HG03159 (cell line): Measurements from ENCODE around the gene KRTAP1-4.
"Not testable (repeated sequence)": the region's sequence is repeated elsewhere in the genome, so short reads cannot be mapped to it uniquely, and the experiment has no call there.

Experiments used
- ATAC-seq: cut with Tn5 transposase; IDR thresholded peaks from one replicate; pipeline ENCODE4 v1.9.1; 2021; ENCODE audit warnings: mild to moderate bottlenecking, moderate library complexity; ENCODE audit not compliant: unreplicated experiment

KRTAP1-4 gene

DNA sequence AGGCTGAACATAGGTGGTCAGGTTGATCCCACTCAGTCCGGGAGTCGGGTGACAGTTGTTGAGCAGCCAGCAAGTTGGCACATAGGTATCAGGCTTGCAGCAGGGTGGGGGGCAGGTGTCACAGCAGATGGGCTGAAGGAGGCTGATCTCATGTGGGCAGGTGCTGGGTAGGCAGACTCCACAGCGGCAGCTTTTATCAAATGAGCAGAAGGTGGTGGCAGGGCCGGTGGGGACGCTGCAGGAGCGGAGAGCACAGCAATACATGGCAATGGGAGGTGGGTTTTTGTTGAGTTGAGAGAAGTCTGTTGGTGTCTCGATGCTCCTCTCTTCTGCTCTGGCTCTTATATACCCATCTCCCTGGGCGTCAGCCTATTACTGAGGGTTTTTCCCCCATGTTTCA, 21.2 kb downstream of the KRTAP1-4 start, which contains the start of gene KRTAP3-1:
KRTAP3-1 (minus strand) TSS at position 318 of the 400 bp plus-strand sequence; CDS start at position 264, 54 bp downstream.
- ATAC-seq: no peak

DNA sequence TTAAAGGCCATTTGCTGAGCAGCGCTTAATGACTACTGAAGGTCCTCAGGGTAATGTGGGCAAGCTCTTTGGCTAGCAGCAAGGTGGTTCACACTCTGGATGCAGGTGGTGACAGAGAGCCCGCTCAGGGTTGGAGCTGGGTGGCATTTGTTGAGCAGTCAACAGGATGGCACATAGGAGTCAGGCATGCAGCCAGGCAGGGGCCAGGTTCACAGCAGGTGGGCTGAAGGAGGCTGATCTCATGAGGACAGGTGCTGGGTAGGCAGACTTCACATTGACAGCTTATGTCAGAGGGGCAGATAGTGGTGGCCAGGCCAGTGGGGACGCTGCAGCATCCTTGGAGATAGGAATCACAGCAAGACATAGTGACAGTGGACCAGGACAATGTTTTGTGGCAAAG, 25.6 kb downstream of the KRTAP1-4 start:
- no peak for ATAC-seq

DNA sequence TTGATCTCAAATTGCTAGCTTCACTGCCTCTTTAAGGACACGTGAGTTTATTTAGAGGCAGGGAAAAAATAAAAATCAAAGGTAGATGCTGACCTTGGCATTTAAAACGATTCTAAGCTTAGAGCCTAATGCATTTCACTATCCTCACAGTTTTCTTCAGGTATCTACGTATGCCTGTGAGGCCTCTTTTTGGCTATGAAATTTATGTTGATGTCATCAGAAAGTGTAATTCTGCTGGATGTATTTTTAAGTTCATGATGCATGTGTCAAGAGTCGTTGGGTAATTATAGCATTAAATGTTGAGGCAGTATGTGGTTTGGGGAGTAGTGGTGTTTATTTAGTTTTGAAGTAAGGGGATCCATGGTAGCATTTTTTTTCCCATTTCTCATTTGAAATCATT, 26.1 kb downstream of the KRTAP1-4 start:
- ATAC-seq: no peak

DNA sequence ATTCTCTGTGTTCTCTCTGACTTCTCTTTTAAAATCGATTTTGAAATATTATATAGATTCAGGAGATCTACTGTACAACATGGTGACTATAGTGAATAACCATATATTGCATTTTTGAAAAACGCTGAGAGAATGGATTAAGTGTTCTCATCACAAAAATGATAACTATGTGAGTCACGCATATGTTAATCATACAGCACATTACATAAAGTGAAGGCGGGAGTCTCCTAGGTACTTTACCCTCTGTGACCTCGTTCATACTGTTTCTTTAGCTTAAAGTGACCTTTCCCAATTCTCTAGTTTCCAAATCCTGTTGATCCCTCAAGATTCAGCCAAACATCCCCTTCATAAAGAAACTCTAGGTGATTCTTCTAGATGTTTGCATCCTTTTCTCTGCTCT, 27.2 kb downstream of the KRTAP1-4 start:
- ATAC-seq: no peak

DNA sequence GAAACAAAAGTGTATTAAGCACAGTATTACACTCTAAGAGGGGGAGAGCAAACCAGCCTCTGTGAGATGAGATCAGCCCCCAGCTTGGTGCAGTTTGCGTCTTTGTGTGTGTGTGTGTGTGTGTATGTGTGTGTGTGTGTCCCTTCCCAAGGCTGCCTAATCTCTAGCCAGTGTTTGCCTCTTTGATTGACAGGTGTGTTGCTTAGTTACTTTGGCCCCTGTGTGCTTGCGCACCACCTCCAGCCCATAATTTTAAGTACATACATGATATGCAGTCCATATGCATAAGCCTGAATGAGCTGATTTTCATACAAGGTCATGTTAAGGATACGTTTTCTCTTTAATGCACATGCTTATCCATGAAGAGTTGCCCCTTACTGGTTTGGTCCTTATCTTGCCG, 28.2 kb downstream of the KRTAP1-4 start:
- ATAC-seq: no peak

DNA sequence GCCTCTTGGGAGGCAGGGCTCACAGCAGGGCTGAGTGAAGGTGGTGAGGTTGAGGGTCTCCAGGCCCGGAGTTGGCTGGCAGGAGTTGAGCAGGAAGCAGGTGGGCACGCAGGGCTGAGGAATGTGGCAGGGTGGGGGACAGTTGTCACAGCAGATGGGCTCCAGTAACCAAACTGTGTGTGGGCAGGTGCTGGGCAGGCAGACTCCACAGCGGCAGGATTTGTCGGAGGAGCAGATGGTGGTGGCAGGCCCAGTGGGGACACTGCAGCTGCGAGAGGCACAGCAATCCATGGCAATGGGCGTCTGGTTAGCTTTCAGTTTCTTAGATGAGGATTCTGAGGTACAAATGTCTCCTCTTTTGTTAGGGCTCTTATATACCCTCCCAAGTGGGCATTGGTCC, 30.4 kb downstream of the KRTAP1-4 start, which contains the start of gene KRTAP3-2:
KRTAP3-2 (minus strand) TSS at position 344 of the 400 bp plus-strand sequence; CDS start at position 291, 53 bp downstream.
- not testable (repeated sequence) for ATAC-seq

DNA sequence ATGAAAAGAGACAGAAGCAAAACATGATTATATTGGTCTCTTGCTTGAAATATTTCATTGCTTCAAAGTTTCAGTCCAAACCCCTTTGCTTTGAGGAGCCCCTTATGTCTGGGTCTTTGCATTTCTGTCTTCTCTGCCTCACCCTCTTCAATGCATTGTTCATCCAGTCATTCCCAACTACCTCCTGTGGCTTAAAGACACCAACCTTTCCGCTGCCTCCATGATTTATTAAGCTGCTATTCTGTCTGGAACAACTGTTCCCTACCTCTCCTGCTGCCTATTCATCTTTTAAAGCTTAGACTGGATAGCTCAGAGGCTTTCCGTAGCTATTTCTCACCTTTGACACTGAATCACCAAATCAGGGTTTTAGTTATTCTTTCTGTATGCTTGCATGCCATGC, 32.6 kb downstream of the KRTAP1-4 start:
- ATAC-seq: no peak

DNA sequence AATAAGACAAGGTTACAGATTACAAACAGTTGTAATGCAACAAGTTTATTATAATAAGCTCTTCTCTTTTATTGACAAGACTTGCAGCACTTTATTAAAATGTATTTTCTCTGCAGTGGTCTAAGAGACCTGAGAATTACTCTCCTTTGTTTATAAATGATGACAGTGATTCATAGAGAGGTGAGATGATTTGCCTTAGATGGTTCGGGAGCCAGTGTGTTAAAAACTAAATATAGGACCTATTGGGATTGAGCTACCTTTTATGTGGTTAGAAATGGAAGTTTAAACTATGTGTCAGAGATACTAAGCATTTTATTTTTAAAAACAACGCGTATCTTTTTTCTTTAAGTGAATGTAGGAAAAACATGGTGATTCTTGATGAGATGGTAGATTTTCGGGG, 33.2 kb downstream of the KRTAP1-4 start:
- ATAC-seq: no peak

DNA sequence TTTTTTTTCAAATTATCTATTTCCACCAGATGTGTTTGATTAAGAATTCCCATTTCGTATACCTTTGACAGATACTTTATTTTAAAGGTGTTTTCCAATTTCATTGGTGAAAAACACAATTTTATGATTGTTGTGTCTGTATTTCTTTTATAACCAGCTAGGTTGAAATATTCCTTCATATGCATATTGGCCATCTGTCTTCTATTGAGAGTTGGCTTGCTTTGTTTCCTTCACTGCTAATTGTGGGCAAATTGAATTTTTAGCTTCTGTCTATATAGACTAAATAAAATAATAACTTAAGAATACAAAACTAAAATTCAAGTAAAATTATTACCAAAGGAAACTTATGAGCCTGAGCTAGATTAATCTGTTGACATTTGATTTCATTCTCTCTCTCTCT, 34.9 kb downstream of the KRTAP1-4 start:
- no peak for ATAC-seq

DNA sequence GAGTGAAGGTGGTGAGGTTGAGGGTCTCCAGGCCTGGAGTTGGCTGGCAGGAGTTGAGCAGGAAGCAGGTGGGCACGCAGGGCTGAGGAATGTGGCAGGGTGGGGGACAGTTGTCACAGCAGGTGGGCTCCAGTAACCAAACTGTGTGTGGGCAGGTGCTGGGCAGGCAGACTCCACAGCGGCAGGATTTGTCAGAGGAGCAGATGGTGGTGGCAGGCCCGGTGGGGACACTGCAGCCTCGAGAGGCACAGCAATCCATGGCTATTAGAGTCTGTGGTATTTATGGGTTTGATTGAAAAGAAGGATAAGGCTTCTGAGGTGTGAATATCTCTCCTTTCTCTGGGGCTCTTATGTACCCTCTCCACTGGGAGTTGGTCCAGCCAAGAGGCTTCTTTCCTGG, 36.2 kb downstream of the KRTAP1-4 start, which contains the start of gene KRTAP3-3:
KRTAP3-3 (minus strand) TSS at position 326 of the 400 bp plus-strand sequence; CDS start at position 259, 67 bp downstream.
- ATAC-seq: no peak

DNA sequence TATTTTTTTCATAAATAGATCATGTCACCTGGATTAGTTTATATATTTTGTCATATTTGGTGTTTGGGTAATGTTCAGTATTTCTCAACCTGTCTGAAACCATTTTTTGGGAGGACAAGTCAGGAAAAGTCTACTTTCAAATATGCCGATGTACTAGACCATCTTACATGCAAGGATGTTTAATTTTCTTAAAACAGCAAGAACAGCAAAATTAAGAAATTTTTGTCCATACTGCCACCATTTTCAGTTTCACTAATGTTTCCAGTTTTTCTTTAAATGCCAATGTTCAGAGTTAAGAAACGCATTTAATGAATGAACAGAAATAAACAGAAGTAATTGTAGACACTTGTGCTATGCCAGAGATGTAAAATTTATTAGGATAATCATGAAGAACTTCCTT, 36.9 kb downstream of the KRTAP1-4 start:
- no peak for ATAC-seq

DNA sequence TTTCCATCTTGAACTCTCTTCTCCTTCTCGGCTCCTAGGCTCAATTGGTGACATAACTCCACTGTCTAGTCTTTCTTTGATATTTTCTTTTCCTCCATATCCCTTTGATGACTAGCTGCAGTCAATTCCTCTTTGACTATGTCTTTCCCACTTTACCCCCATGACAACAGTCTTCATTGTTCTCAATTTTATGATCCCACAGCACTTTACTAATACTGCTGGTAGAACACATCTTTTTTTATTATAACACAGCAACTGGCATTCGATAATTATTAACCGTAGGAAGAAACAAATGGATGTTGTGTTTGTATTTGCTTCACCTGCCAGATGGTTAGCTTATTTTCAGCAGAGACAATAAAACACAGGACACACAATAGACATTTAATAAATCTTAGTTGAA, 37.3 kb downstream of the KRTAP1-4 start:
- no peak for ATAC-seq

DNA sequence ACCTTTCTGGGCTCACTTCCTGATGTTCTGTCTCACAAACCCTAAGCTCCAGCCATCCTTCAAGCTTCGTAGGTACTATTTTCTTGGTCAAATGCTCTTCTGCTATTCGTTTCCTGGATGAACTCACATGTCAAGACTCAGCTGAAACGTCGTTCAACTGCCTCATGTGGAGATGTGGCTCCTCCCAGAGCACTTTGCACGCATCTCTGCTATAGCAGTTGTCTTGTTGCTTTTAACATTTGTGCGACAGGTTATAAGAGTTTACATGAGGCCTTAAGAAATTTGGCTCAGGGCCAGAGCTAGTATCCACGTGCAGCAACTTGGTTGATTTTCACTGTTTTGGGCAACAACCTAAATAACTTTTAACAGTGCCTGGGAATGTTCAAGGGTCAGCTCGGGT, 43.1 kb downstream of the KRTAP1-4 start:
- ATAC-seq: no peak

DNA sequence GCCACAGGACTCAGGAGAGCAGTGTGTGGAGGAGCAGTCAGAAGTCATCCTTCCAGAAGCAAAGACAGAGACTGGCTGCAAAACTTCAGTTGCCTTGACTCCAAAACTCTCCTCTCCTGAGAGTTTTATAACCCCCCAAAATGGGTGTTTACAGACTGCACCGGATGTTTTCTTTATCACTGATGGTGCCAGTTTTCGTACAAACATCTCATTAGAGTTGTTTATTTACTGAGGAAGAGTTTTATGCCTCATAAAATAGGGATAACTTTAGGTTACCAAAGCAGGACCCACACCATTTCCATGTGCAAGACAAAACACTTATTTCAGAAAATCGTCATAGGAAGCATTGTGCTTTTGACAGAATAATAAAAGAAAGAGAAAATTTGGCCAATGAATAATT, 45.8 kb downstream of the KRTAP1-4 start, which contains the start of gene KRT40:
KRT40 (minus strand) TSS at position 101 of the 400 bp plus-strand sequence; CDS start at position 48, 53 bp downstream.
- ATAC-seq: no peak

DNA sequence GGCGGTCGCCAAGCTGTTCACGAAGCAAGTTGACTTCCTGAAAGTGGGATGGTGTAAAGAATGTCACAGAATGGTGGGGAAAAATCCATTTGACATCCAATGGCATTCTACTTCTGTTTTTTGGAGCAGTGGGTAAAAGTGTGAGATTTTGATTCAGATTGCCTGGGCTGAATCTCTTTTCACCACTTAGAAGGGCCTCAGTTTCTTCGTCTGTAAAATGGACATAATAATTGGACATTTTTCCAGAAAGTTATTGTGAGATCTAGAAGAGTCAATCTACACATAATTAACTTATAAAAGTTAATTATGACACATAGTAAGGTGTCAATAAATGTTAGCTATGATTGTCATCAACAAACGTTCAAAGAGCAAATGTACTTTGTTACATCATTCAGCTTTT, 48.9 kb downstream of the KRTAP1-4 start:
- no peak for ATAC-seq

DNA sequence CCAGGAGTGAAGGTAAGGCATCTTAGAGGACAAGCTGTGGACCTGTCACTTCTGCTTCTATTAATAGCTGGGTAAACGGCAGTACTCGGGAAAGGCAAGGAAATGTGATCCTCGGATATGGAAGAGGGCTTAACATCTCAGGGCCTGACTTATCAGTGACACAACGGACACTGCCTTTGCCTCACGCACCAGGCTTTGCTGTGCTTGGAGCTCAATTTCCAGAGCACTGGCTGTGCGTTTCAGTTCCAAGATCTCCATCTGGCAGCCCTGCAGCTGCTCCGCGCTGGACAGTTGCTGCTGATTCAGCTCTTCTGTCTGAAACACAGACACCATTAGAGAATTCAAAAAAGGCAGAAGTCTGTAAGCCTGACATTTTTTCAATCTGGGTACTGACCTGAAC, 49.4 kb downstream of the KRTAP1-4 start:
- no peak for ATAC-seq

DNA sequence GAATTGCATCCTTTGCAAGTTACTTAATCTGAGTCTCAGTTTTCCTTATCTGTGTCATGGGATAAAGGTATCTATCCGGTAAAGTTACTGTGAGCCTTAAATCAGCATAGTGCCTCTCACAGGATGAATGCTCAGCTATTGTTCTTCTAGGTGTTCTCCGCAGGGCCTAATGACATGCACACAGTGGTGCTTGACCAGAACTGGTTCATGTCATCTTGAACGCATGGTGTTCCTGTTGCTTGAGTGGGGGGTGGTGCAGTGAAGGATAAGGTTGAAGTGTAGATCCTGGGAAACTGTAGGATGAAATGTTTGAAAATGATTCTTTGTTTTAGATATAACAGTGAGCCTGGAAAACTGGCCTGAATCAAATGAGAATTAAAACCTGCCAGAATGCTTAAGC, 49.9 kb downstream of the KRTAP1-4 start:
- no peak for ATAC-seq
